GM23338 (cell line): ENCODE measurements around the gene WDR20. TPM values are rescaled to one million over a fixed set of nuclear protein-coding genes. Genes with fewer than 3 reads are reported as not detected.

Experiments used
- ATAC-seq: fragments of 200-7000 bp; cut with Tn5 transposase; 3 replicates; pipeline ENCODE4 v1.9.1; 2020
- DNase-seq: peaks from one replicate; pipeline ENCODE4 v3.0.0-alpha.2; 2015; ENCODE audit warnings: low spot score
- H2AFZ ChIP-seq: fragments of 200-600 bp; sonication (generic); 2 replicates; pipeline ENCODE4 v1.8.0; 2016; ENCODE audit warnings: antibody characterized with exemption, mild to moderate bottlenecking, moderate library complexity
- H3F3A ChIP-seq: fragments of 200-600 bp; sonication (generic); replicated peaks from 2 replicates; pipeline ENCODE4 v1.8.0; 2017; ENCODE audit warnings: antibody characterized with exemption, mixed run types, low read depth
- H3K27ac ChIP-seq: fragments of 200-600 bp; sonication (generic); 2 replicates; pipeline ENCODE4 v1.6.1; 2016; ENCODE audit warnings: low read depth
- H3K27me3 ChIP-seq: fragments of 200-600 bp; sonication (generic); 2 replicates; pipeline ENCODE4 v1.8.0; 2016; ENCODE audit warnings: mild to moderate bottlenecking, mixed run types, moderate library complexity; ENCODE audit not compliant: insufficient read depth
- H3K36me3 ChIP-seq: fragments of 200-600 bp; sonication (generic); 2 replicates; pipeline ENCODE4 v1.8.0; 2016; ENCODE audit warnings: mild to moderate bottlenecking; ENCODE audit not compliant: insufficient read depth
- H3K4me1 ChIP-seq: fragments of 200-600 bp; sonication (generic); 2 replicates; pipeline ENCODE4 v1.8.0; 2016; ENCODE audit warnings: mild to moderate bottlenecking, moderate library complexity; ENCODE audit not compliant: insufficient read depth
- H3K4me2 ChIP-seq: fragments of 200-600 bp; sonication (generic); 2 replicates; pipeline ENCODE4 v1.7.1; 2017; ENCODE audit warnings: mixed run types
- H3K4me3 ChIP-seq: fragments of 200-600 bp; sonication (generic); 2 replicates; pipeline ENCODE4 v1.6.1; 2016; ENCODE audit warnings: mixed run types
- H3K79me2 ChIP-seq: fragments of 200-600 bp; sonication (generic); replicated peaks from 2 replicates; pipeline ENCODE4 v1.8.0; 2017; ENCODE audit warnings: mild to moderate bottlenecking; ENCODE audit not compliant: insufficient read depth
- H3K9me2 ChIP-seq: fragments of 200-600 bp; sonication (generic); 2 replicates; pipeline ENCODE4 v1.8.0; 2017; ENCODE audit not compliant: insufficient read depth
- H4K20me1 ChIP-seq: fragments of 200-600 bp; sonication (generic); replicated peaks from 2 replicates; pipeline ENCODE4 v1.8.0; 2017; ENCODE audit warnings: mild to moderate bottlenecking; ENCODE audit not compliant: insufficient read depth
- H3K27ac Mint-ChIP-seq: 2 replicates; pipeline ENCODE4 v1.8.0; 2020; ENCODE audit warnings: inconsistent platforms, mild to moderate bottlenecking, moderate library complexity, mixed read lengths
- H3K27me3 Mint-ChIP-seq: 3 replicates; pipeline ENCODE4 v1.8.0; 2022; ENCODE audit warnings: low read depth, mild to moderate bottlenecking, moderate library complexity, mixed read lengths, inconsistent platforms; ENCODE audit not compliant: insufficient read depth, poor library complexity
- H3K36me3 Mint-ChIP-seq: 3 replicates; pipeline ENCODE4 v1.8.0; 2021; ENCODE audit warnings: low read depth, mild to moderate bottlenecking, inconsistent platforms, moderate library complexity, mixed read lengths
- H3K4me1 Mint-ChIP-seq: 3 replicates; pipeline ENCODE4 v1.8.0; 2020; ENCODE audit warnings: mild to moderate bottlenecking, inconsistent platforms, mixed read lengths
- H3K4me3 Mint-ChIP-seq: 3 replicates; pipeline ENCODE4 v1.8.0; 2021; ENCODE audit warnings: moderate library complexity, mild to moderate bottlenecking, inconsistent platforms, mixed read lengths
- H3K9me3 Mint-ChIP-seq: 3 replicates; pipeline ENCODE4 v1.8.0; 2020; ENCODE audit warnings: moderate library complexity, mild to moderate bottlenecking, inconsistent platforms, mixed read lengths
- CREB1 ChIP-seq: fragments of 250-450 bp; sonication (Bioruptor Pico); IDR thresholded peaks from 2 replicates; pipeline ENCODE4 v1.5.0; 2020; ENCODE audit warnings: low read depth, mild to moderate bottlenecking, moderate library complexity
- CTCF ChIP-seq, 2 experiments: fragments of 200-600 bp in 1 of 2; sonication (generic) in 1 of 2; conservative IDR thresholded peaks; 2 replicates each; pipeline versions ENCODE4 v1.5.1 to v1.6.1; 2016 to 2017; ENCODE audit warnings: antibody characterized with exemption in 2 of 2, low read depth in 2 of 2, mild to moderate bottlenecking in 2 of 2, moderate library complexity in 1 of 2
- ETS1 ChIP-seq: IDR thresholded peaks from 2 replicates; pipeline ENCODE4 v1.6.1; 2016; ENCODE audit warnings: antibody characterized with exemption
- EZH2phosphoT487 ChIP-seq: fragments of 200-600 bp; sonication (generic); IDR thresholded peaks from one replicate; pipeline ENCODE4 v1.8.1; 2018; ENCODE audit warnings: antibody characterized with exemption; ENCODE audit not compliant: unreplicated experiment
- POLR2AphosphoS5 ChIP-seq: IDR thresholded peaks from 2 replicates; pipeline ENCODE4 v1.6.1; 2016; ENCODE audit warnings: antibody characterized with exemption, low read depth
- ZNF331 ChIP-seq: fragments of 250-450 bp; sonication (Bioruptor Pico); IDR thresholded peaks from 2 replicates; pipeline ENCODE4 v1.5.0; 2020; ENCODE audit warnings: low read depth, mild to moderate bottlenecking, moderate library complexity
- ZNF462 ChIP-seq: fragments of 250-450 bp; sonication (Bioruptor Pico); IDR thresholded peaks from 2 replicates; pipeline ENCODE4 v1.5.0; 2020; ENCODE audit warnings: mild to moderate bottlenecking, moderate library complexity
- polyA plus RNA-seq: library from polyadenylated mRNA; unstranded; fragments of >200 nt; fragmentation: Nextera tagmentation; extraction: Ambion mirVana; gene quantifications from 2 replicates; pipeline ENCODE4 v1.2.1, GENCODE V29; 2016
- total RNA-seq: library from RNA; depleted of rRNA; stranded (reverse); fragments of >200 nt; shearing (Covaris generic); gene quantifications from 2 replicates; pipeline ENCODE4 v1.2.3, GENCODE V29; 2014
- TF ChIP-seq, protein P1 (sequence below): IDR thresholded peaks from one replicate; pipeline ENCODE4 v1.6.1; 2018; ENCODE audit warnings: antibody characterized with exemption; ENCODE audit not compliant: unreplicated experiment

WDR20 gene
- total and polyA plus RNA-seq, 2 experiments from 2014 or later, result 17.9 to 21.0 TPM

- no peak for TF ChIP-seq ETS1
- TF ChIP-seq ZNF462 (CRISPR knock-in tag), result no peak
These were observed 57.2 kb downstream of the WDR20 start (continued) for GRCh38 chr14:102196902-102197230.

DNA sequence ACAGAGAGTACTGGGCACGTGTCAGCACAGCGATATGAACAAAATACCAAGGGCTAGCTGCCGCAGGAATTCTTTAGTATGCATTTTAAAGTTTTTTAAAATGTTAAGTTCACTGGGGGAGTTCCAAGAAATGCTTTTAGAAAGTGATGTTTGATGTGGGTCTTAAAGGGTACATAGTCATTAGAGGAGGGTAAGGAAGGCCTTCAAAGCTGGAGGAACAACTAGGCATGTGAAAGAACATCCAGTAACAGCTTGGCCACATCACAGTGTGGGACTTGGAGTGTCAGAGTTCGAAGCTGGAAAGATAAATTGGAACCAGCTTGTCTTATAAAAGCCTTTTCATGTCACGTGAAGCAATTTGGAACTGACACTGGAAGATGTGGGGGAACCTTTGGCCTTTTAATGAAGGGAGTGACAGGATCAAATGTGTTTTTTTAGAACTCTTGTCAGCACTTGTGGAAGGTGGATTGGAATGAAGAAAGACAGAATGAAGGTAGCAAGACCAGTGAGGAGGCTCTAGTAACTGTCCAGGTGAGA, 57.7 kb downstream of the WDR20 start:
- peaks cover 13% of the 10 kb centered on the region for H4K20me1 ChIP-seq
- ATAC-seq (no peak), DNase-seq (no peak)
- H3K36me3 ChIP-seq, result peaks cover 3% of the 10 kb centered on the region
- no peak overlapping the region for H3K27ac Mint-ChIP-seq
- peaks cover 32% of the 10 kb centered on the region for H3K4me1 Mint-ChIP-seq
- peaks cover 68% of the 10 kb centered on the region for H3K79me2 ChIP-seq
- H3K36me3 Mint-ChIP-seq, result peaks cover 10% of the 10 kb centered on the region
- no peak overlapping the region for H3K4me2 ChIP-seq
- no peak overlapping the region for H3K4me3 ChIP-seq
- H3K4me1 ChIP-seq, result peaks cover 17% of the 10 kb centered on the region; the same call in 1 of the 2 replicates
- no peaks in the 10 kb centered on the region for H3F3A ChIP-seq
- no peaks in the 10 kb centered on the region for H3K9me2 ChIP-seq
- no peak overlapping the region for H2AFZ ChIP-seq
- H3K27me3 ChIP-seq, result no peaks in the 10 kb centered on the region
- no peaks in the 10 kb centered on the region; the same call in 2 of the 3 replicates for H3K9me3 Mint-ChIP-seq
- H3K27me3 Mint-ChIP-seq, result peaks cover 11% of the 10 kb centered on the region
- no peak overlapping the region for H3K4me3 Mint-ChIP-seq
- H3K27ac ChIP-seq, result no peak overlapping the region
- TF ChIP-seq EZH2phosphoT487 (no peak), ZNF331 (CRISPR knock-in tag) (no peak), POLR2AphosphoS5 (no peak), CTCF (conservative IDR thresholded peaks at IDR 0.05; ENCODE audit: low read depth in 2 of 2) (no peak), CREB1 (CRISPR knock-in tag) (no peak)
- TF ChIP-seq, protein P1, sequence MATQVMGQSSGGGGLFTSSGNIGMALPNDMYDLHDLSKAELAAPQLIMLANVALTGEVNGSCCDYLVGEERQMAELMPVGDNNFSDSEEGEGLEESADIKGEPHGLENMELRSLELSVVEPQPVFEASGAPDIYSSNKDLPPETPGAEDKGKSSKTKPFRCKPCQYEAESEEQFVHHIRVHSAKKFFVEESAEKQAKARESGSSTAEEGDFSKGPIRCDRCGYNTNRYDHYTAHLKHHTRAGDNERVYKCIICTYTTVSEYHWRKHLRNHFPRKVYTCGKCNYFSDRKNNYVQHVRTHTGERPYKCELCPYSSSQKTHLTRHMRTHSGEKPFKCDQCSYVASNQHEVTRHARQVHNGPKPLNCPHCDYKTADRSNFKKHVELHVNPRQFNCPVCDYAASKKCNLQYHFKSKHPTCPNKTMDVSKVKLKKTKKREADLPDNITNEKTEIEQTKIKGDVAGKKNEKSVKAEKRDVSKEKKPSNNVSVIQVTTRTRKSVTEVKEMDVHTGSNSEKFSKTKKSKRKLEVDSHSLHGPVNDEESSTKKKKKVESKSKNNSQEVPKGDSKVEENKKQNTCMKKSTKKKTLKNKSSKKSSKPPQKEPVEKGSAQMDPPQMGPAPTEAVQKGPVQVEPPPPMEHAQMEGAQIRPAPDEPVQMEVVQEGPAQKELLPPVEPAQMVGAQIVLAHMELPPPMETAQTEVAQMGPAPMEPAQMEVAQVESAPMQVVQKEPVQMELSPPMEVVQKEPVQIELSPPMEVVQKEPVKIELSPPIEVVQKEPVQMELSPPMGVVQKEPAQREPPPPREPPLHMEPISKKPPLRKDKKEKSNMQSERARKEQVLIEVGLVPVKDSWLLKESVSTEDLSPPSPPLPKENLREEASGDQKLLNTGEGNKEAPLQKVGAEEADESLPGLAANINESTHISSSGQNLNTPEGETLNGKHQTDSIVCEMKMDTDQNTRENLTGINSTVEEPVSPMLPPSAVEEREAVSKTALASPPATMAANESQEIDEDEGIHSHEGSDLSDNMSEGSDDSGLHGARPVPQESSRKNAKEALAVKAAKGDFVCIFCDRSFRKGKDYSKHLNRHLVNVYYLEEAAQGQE, result no peak
